Panc1 (cell line): ENCODE results near the gene CBX2.

ENCODE experiments used
- CTCF ChIP-seq: fragments of 450-650 bp; IDR thresholded peaks from 2 replicates; pipeline ENCODE4 v1.5.1; 2017; ENCODE audit warnings: mild to moderate bottlenecking
- POLR2AphosphoS5 ChIP-seq: IDR thresholded peaks from 2 replicates; pipeline ENCODE4 v1.6.1; 2012; ENCODE audit warnings: mild to moderate bottlenecking, low read depth, low read length, moderate library complexity
- REST ChIP-seq, 2 experiments: IDR thresholded peaks; 2 replicates each; pipeline ENCODE4 v1.6.1; 2011 to 2012; ENCODE audit warnings: low read depth in 2 of 2, control low read depth in 1 of 2, low read length in 1 of 2, mild to moderate bottlenecking in 1 of 2, moderate library complexity in 1 of 2; ENCODE audit not compliant: insufficient read depth in 1 of 2
- SIN3A ChIP-seq: IDR thresholded peaks from 2 replicates; pipeline ENCODE4 v1.6.1; 2012; ENCODE audit warnings: low read depth, mild to moderate bottlenecking, low read length, moderate library complexity, borderline replicate concordance; ENCODE audit not compliant: insufficient read depth
- TCF7L2 ChIP-seq: IDR thresholded peaks from 2 replicates; pipeline ENCODE4 v1.6.1; 2011; ENCODE audit warnings: mild to moderate bottlenecking, low read depth, low read length, inconsistent platforms

- TF ChIP-seq CTCF (no peak), REST (IDR thresholded peaks at IDR 0.05; ENCODE audit: insufficient read depth in 1 of 2, low read depth in 2 of 2, low read length in 1 of 2) (no peak), TCF7L2 (no peak), POLR2AphosphoS5 (no peak), SIN3A (no peak)
These were observed 8.2 kb downstream of the CBX2 start for GRCh38 chr17:79785900-79786810.
